ENCODE data around the gene PEAK1.

PEAK1 gene

DNA sequence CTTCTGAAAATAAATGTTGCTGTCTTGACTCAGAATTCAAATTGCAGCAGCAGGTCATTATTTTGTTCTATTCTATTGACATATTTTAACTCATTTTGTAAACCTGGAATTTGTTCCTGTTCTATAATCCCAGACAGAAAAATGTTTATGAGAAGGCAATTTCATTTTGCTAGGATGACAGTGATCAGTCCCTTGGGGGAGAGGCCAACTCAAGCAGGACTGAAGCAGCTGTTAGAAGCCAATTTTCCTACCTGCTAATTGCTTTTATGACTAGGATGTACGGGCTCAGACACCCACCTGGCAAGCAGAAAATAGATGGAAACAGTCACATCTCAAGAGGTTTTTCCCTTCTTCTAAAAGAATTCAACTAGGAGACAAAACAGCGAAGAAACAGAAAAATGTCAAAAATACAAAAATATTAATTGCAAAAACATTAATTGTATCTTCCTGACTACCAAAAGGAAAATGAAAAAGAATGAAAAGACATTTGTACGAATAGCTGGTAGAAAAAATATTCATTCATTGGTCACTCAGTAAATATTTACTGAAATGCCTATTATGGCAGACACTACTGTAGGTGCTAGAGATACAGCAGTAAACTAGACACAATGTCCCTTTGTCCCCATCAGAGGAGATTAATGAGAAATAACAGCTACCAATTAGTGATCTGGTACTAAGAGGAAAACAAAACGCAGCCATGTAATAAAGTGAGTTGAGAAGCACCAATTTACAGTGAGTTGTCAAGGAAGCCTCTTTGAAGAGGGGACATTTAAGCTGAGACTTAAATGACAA lies 73.5 kb downstream of the PEAK1 start:
- intact Hi-C loops (cut with DNase I; ENCODE audit: low total_unique reads), result no loop called here
- H3K27me3 ChIP-seq, result no peaks in the 10 kb centered on the region
- H3K4me3 ChIP-seq, result no peak overlapping the region
- peaks cover 0 to 12% (median 0%) of the 10 kb centered on the region in 4 donors for H3K4me1 ChIP-seq
- no peak for DNase-seq
- no peaks in the 10 kb centered on the region for H3K36me3 ChIP-seq
- no peak overlapping the region for H3K27ac ChIP-seq
- H3K9me3 ChIP-seq, result no peaks in the 10 kb centered on the region
- TF ChIP-seq, protein P1, sequence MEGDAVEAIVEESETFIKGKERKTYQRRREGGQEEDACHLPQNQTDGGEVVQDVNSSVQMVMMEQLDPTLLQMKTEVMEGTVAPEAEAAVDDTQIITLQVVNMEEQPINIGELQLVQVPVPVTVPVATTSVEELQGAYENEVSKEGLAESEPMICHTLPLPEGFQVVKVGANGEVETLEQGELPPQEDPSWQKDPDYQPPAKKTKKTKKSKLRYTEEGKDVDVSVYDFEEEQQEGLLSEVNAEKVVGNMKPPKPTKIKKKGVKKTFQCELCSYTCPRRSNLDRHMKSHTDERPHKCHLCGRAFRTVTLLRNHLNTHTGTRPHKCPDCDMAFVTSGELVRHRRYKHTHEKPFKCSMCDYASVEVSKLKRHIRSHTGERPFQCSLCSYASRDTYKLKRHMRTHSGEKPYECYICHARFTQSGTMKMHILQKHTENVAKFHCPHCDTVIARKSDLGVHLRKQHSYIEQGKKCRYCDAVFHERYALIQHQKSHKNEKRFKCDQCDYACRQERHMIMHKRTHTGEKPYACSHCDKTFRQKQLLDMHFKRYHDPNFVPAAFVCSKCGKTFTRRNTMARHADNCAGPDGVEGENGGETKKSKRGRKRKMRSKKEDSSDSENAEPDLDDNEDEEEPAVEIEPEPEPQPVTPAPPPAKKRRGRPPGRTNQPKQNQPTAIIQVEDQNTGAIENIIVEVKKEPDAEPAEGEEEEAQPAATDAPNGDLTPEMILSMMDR (IDR thresholded peaks at IDR 0.05), result no peak

DNA sequence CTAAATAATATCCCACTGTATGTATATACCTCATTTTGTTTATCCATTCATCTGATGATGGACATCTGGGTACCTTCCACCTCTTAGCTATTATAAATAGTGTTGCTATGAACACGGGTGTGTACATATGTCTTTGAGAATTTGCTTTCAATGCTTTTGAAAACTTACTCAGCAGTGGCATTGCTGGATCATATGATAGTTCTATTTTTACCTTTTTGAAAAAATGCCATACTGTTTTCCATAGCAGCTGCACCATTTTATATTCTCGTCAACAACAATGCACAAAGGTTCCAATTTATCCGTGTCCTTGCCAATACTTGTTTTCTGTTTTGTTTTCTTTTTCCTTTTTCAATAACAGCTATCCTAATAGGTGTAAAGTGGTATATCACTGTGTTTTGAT lies 77.1 kb downstream of the PEAK1 start:
- Histone ChIP-seq H3K27ac (no peak overlapping the region), H3K4me3 (no peak overlapping the region), H3K27me3 (no peaks in the 10 kb centered on the region), H3K9me3 (no peaks in the 10 kb centered on the region), H3K36me3 (no peaks in the 10 kb centered on the region), H3K4me1 (peaks cover 0 to 12% (median 0%) of the 10 kb centered on the region in 4 donors)
- DNase-seq, result no peak
- TF ChIP-seq, protein P1 (IDR thresholded peaks at IDR 0.05), result no peak
- intact Hi-C loops (cut with DNase I; ENCODE audit: low total_unique reads), result no loop called here

DNA sequence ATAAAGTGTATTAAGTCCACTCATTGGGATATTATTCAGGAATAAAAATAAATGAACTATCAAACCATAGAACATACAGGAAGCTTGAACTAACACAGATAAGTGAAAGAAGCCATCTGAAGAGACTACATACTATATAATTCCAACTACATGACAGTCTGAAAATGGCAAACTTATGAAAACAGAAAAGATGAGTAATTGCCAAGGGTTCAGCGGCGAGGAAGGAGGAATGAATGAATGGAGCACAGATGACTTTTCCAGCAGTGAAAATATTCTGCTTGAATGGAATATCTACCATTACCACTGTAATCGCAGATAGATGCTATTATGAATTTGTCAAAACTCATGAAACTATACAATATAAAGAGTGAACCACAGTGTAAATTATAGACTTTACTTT lies 79.7 kb downstream of the PEAK1 start:
- no peaks in the 10 kb centered on the region for H3K9me3 ChIP-seq
- no peak overlapping the region for H3K27ac ChIP-seq
- no peaks in the 10 kb centered on the region for H3K27me3 ChIP-seq
- no peak for DNase-seq
- H3K4me1 ChIP-seq, result peaks cover 0 to 12% (median 4%) of the 10 kb centered on the region in 4 donors
- no peaks in the 10 kb centered on the region for H3K36me3 ChIP-seq
- no peak overlapping the region for H3K4me3 ChIP-seq
- TF ChIP-seq, protein P1 (IDR thresholded peaks at IDR 0.05), result no peak
- intact Hi-C loops (cut with DNase I; ENCODE audit: low total_unique reads), result no loop called here

DNA sequence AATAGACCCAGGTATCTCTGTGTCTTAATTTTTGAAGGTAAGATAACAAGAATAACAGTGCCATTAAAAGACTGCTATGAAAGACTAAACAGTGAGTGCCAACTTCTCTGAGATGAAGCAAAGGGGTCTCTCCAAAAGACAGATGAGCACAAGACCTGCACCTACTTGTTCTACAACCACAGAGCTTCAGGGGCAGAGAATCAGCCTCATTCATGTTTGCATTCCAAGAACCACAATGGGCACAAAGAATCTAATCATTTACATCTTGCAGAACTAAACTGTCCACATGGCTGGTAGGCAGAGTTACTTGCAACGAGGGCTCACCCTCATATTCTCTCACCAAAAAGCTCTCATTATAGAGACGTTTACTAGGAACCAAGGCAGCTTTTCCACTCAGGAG lies 83.9 kb downstream of the PEAK1 start:
- no peaks in the 10 kb centered on the region for H3K36me3 ChIP-seq
- no peak for DNase-seq
- no peak overlapping the region for H3K4me3 ChIP-seq
- peaks cover 0 to 32% (median 7%) of the 10 kb centered on the region in 4 donors for H3K4me1 ChIP-seq
- H3K27ac ChIP-seq, result no peak overlapping the region
- TF ChIP-seq, protein P1 (IDR thresholded peaks at IDR 0.05), result no peak
- intact Hi-C loops (cut with DNase I; ENCODE audit: low total_unique reads), result no loop called here
- no peaks in the 10 kb centered on the region for H3K9me3 ChIP-seq
- no peaks in the 10 kb centered on the region for H3K27me3 ChIP-seq

DNA sequence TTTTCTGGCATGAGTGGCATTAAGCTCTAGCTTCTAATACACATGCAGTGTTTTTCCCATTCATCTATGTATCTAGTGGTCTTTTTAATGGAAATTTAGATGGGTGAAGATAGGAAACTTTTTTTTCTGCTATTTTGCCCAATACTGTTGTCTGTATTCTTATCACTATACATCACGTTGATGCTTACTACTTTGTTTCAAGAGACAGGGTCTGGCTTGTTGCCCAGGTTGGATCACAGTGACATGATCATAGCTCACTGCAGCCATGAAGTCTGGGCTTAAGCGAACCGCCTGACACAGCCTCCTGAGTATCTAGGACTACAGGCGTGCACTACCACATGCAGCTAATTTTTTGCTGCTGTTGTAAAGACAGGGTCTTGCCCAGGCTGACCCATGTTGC lies 84.6 kb downstream of the PEAK1 start:
- H3K9me3 ChIP-seq, result no peaks in the 10 kb centered on the region
- no peaks in the 10 kb centered on the region for H3K27me3 ChIP-seq
- TF ChIP-seq, protein P1 (IDR thresholded peaks at IDR 0.05), result no peak
- no peak overlapping the region for H3K4me3 ChIP-seq
- intact Hi-C loops (cut with DNase I; ENCODE audit: low total_unique reads), result no loop called here
- DNase-seq, result peak in 1 of 2 donors; percentile 30
- peaks cover 0 to 32% (median 7%) of the 10 kb centered on the region in 4 donors for H3K4me1 ChIP-seq
- no peak overlapping the region for H3K27ac ChIP-seq
- H3K36me3 ChIP-seq, result no peaks in the 10 kb centered on the region

Measured in tibial artery (tissue), 4 donors.